HepG2 (cell line): ENCODE results near the gene SEMA3F. TPM values are rescaled to one million over a fixed set of nuclear protein-coding genes. Genes with fewer than 3 reads are reported as not detected.
A peak's percentile ranks its signal among the peaks of the same experiment; 100 is the strongest.

Experiments
- BCL6 ChIP-seq: IDR thresholded peaks from 2 replicates; pipeline ENCODE4 v1.6.1; 2016; ENCODE audit warnings: missing genetic modification reagents, missing compliant biosample characterization
- CC2D1A ChIP-seq: sonication (generic); formaldehyde crosslinking; IDR thresholded peaks from 2 replicates; pipeline ENCODE4 v1.8.1; 2023; ENCODE audit warnings: mild to moderate bottlenecking, missing genetic modification reagents
- HNRNPK ChIP-seq: fragments of 200-400 bp; formaldehyde crosslinking; IDR thresholded peaks from 2 replicates; pipeline ENCODE4 v1.6.1; 2018; ENCODE audit warnings: low read length, low read depth, moderate library complexity, mild to moderate bottlenecking; ENCODE audit not compliant: poor library complexity, severe bottlenecking
- KLF12 ChIP-seq: sonication (generic); formaldehyde crosslinking; IDR thresholded peaks from 2 replicates; pipeline ENCODE4 v1.4.0; 2020; ENCODE audit warnings: missing genetic modification reagents, borderline replicate concordance
- MED1 ChIP-seq: sonication (generic); formaldehyde crosslinking; IDR thresholded peaks from 2 replicates; pipeline ENCODE4 v1.4.0; 2020; ENCODE audit warnings: missing genetic modification reagents
- MED13 ChIP-seq: sonication (generic); formaldehyde crosslinking; IDR thresholded peaks from 2 replicates; pipeline ENCODE4 v1.5.0; 2020; ENCODE audit warnings: missing genetic modification reagents
- NFE2L2 ChIP-seq: fragments of 150-350 bp; IDR thresholded peaks from 2 replicates; pipeline ENCODE4 v1.6.1; 2014; ENCODE audit warnings: low read length
- NFYB ChIP-seq: sonication (generic); formaldehyde crosslinking; IDR thresholded peaks from 2 replicates; pipeline ENCODE4 v1.4.0; 2020; ENCODE audit warnings: missing genetic modification reagents
- SNRNP70 ChIP-seq: fragments of 200-400 bp; formaldehyde crosslinking; IDR thresholded peaks from 2 replicates; pipeline ENCODE4 v1.6.1; 2017; ENCODE audit warnings: mild to moderate bottlenecking, low read depth, low read length, moderate library complexity
- ZFP90 ChIP-seq: sonication (generic); formaldehyde crosslinking; IDR thresholded peaks from 2 replicates; pipeline ENCODE4 v1.8.0; 2022; ENCODE audit warnings: missing genetic modification reagents, mild to moderate bottlenecking, inconsistent platforms, borderline replicate concordance
- ZMYM2 ChIP-seq: sonication (generic); formaldehyde crosslinking; IDR thresholded peaks from 2 replicates; pipeline ENCODE4 v1.8.0; 2022; ENCODE audit warnings: mild to moderate bottlenecking, missing genetic modification reagents
- ZNF567 ChIP-seq: sonication (generic); formaldehyde crosslinking; IDR thresholded peaks from 2 replicates; pipeline ENCODE4 v1.8.1; 2023; ENCODE audit warnings: mild to moderate bottlenecking, missing genetic modification reagents, borderline replicate concordance
- ZNF761 ChIP-seq: sonication (generic); formaldehyde crosslinking; conservative IDR thresholded peaks from 2 replicates; pipeline ENCODE4 v1.4.0; 2020; ENCODE audit warnings: mild to moderate bottlenecking, missing genetic modification reagents
- ZNF891 ChIP-seq: sonication (generic); formaldehyde crosslinking; IDR thresholded peaks from 2 replicates; pipeline ENCODE4 v1.5.0; 2020; ENCODE audit warnings: mild to moderate bottlenecking, missing genetic modification reagents
- polyA plus RNA-seq, 8 experiments: library from polyadenylated mRNA; depleted of rRNA in 3 of 8; stranded (reverse) in 7 of 8; unstranded in 1 of 8; fragments of >200 nt; fragmentation: Illumina TruSeq in 4 of 8; extraction: Trizol in 4 of 8; gene quantifications; 2 replicates each; pipeline versions ENCODE4 v1.2.1 to v1.2.3, GENCODE V29; 2011 to 2016; ENCODE audit warnings: low read depth in 4 of 8, missing spikeins in 1 of 8, mixed read lengths in 1 of 8; ENCODE audit not compliant: insufficient read depth in 1 of 8
- total RNA-seq, 5 experiments: library from RNA; depleted of rRNA; stranded (reverse); fragments of >200 nt; fragmentation: Illumina TruSeq; extraction: Trizol; gene quantifications; 2 replicates each; pipeline ENCODE4 v1.2.3, GENCODE V29; 2016; ENCODE audit warnings: low read depth in 1 of 5
- TF ChIP-seq, protein P1 (sequence below): sonication (generic); formaldehyde crosslinking; conservative IDR thresholded peaks from 2 replicates; pipeline ENCODE4 v1.8.0; 2022; ENCODE audit warnings: missing genetic modification reagents
- TF ChIP-seq, protein P2 (sequence below): IDR thresholded peaks from 2 replicates; pipeline ENCODE4 v1.6.1; 2016; ENCODE audit warnings: missing genetic modification reagents, missing compliant biosample characterization
- TF ChIP-seq, protein P3 (sequence below): sonication (generic); formaldehyde crosslinking; IDR thresholded peaks from 2 replicates; pipeline ENCODE4 v1.9.0; 2021; ENCODE audit warnings: missing genetic modification reagents, borderline replicate concordance
- TF ChIP-seq, protein P4 (sequence below): sonication (generic); formaldehyde crosslinking; IDR thresholded peaks from 2 replicates; pipeline ENCODE4 v1.4.0; 2020; ENCODE audit warnings: mild to moderate bottlenecking, missing genetic modification reagents
- TF ChIP-seq, protein P5 (sequence below): sonication (generic); formaldehyde crosslinking; IDR thresholded peaks from 2 replicates; pipeline ENCODE4 v1.5.1; 2020; ENCODE audit warnings: mild to moderate bottlenecking, missing genetic modification reagents, borderline replicate concordance
- TF ChIP-seq, protein P6 (sequence below): sonication (generic); formaldehyde crosslinking; IDR thresholded peaks from 2 replicates; pipeline ENCODE4 v1.5.1; 2020; ENCODE audit warnings: missing genetic modification reagents, mild to moderate bottlenecking, borderline replicate concordance

Gene SEMA3F
- total and polyA plus RNA-seq, 2 of the 13 experiments (the other 11 are each of a cell fraction or from before 2014, with no cell fraction given): 7.6 to 17.2 TPM

DNA sequence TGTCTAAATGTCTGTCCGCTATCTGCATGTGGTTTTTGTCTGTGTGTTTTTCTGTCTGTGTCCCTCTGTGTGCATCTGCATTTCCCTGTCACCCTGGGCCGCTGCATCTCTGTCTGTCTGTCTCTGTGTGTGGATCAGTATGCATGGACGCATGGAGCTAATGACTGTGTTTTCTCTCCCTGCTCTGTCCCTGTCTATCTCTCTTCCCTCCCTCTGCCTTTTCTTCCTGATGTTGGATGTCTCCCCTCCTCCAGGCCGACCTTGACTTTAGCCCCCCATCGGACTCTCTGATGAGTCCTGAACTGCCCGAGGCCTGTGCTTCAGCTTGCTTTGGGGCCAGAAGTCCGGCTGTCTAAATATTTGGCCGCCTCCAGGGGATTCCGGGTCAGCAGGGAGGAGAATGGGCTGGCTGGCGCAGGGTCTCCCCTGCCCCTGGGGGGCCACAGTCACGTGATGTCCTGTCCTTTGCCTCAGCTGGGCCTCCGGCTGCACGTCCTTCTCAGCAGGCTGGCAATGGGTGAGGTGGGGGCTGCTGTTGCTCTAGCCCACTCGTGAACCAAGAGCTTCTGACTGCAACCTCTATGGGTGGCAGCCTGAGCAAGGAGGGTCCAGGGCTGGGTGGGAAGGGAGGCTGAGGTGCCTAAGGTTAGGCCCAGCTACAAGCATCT is 53.7 kb downstream of the SEMA3F start (continued):
- TF ChIP-seq, protein P1, sequence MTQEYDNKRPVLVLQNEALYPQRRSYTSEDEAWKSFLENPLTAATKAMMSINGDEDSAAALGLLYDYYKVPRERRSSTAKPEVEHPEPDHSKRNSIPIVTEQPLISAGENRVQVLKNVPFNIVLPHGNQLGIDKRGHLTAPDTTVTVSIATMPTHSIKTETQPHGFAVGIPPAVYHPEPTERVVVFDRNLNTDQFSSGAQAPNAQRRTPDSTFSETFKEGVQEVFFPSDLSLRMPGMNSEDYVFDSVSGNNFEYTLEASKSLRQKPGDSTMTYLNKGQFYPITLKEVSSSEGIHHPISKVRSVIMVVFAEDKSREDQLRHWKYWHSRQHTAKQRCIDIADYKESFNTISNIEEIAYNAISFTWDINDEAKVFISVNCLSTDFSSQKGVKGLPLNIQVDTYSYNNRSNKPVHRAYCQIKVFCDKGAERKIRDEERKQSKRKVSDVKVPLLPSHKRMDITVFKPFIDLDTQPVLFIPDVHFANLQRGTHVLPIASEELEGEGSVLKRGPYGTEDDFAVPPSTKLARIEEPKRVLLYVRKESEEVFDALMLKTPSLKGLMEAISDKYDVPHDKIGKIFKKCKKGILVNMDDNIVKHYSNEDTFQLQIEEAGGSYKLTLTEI (CRISPR knock-in tag): no peak
- TF ChIP-seq KLF12 (CRISPR knock-in tag) (peak; percentile 79), BCL6 (CRISPR knock-in tag) (peak; percentile 89), ZNF567 (CRISPR knock-in tag) (no peak), MED1 (CRISPR knock-in tag) (peak; percentile 98), CC2D1A (no peak), NFYB (no peak), NFE2L2 (no peak), ZMYM2 (no peak), SNRNP70 (no peak), ZNF761 (CRISPR knock-in tag) (peak; percentile 90), ZFP90 (CRISPR knock-in tag) (peak; percentile 48; the same call in 1 of the 2 replicates), ZNF891 (CRISPR knock-in tag) (no peak), MED13 (CRISPR knock-in tag) (peak; percentile 92), HNRNPK (no peak)
- TF ChIP-seq, protein P2, sequence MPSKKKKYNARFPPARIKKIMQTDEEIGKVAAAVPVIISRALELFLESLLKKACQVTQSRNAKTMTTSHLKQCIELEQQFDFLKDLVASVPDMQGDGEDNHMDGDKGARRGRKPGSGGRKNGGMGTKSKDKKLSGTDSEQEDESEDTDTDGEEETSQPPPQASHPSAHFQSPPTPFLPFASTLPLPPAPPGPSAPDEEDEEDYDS: peak; percentile 68; the same call in 1 of the 2 replicates
- TF ChIP-seq, protein P3, sequence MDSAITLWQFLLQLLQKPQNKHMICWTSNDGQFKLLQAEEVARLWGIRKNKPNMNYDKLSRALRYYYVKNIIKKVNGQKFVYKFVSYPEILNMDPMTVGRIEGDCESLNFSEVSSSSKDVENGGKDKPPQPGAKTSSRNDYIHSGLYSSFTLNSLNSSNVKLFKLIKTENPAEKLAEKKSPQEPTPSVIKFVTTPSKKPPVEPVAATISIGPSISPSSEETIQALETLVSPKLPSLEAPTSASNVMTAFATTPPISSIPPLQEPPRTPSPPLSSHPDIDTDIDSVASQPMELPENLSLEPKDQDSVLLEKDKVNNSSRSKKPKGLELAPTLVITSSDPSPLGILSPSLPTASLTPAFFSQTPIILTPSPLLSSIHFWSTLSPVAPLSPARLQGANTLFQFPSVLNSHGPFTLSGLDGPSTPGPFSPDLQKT (CRISPR knock-in tag): no peak
- TF ChIP-seq, protein P4, sequence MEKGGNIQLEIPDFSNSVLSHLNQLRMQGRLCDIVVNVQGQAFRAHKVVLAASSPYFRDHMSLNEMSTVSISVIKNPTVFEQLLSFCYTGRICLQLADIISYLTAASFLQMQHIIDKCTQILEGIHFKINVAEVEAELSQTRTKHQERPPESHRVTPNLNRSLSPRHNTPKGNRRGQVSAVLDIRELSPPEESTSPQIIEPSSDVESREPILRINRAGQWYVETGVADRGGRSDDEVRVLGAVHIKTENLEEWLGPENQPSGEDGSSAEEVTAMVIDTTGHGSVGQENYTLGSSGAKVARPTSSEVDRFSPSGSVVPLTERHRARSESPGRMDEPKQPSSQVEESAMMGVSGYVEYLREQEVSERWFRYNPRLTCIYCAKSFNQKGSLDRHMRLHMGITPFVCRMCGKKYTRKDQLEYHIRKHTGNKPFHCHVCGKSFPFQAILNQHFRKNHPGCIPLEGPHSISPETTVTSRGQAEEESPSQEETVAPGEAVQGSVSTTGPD: peak; percentile 32; the same call in 1 of the 2 replicates
- TF ChIP-seq, protein P5, sequence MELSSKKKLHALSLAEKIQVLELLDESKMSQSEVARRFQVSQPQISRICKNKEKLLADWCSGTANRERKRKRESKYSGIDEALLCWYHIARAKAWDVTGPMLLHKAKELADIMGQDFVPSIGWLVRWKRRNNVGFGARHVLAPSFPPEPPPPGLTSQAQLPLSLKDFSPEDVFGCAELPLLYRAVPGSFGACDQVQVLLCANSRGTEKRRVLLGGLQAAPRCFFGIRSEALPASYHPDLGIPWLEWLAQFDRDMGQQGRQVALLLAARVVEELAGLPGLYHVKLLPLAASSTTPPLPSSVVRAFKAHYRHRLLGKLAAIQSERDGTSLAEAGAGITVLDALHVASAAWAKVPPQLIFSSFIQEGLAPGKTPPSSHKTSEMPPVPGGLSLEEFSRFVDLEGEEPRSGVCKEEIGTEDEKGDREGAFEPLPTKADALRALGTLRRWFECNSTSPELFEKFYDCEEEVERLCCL (CRISPR knock-in tag): 0 out of 2 replicates have a peak, but pooled peaks have one; percentile 41
- TF ChIP-seq, protein P6, sequence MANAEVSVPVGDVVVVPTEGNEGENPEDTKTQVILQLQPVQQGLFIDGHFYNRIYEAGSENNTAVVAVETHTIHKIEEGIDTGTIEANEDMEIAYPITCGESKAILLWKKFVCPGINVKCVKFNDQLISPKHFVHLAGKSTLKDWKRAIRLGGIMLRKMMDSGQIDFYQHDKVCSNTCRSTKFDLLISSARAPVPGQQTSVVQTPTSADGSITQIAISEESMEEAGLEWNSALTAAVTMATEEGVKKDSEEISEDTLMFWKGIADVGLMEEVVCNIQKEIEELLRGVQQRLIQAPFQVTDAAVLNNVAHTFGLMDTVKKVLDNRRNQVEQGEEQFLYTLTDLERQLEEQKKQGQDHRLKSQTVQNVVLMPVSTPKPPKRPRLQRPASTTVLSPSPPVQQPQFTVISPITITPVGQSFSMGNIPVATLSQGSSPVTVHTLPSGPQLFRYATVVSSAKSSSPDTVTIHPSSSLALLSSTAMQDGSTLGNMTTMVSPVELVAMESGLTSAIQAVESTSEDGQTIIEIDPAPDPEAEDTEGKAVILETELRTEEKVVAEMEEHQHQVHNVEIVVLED (CRISPR knock-in tag): peak; percentile 57; the same call in 1 of the 2 replicates
